ENCODE results near the gene LMNB1.

DNA sequence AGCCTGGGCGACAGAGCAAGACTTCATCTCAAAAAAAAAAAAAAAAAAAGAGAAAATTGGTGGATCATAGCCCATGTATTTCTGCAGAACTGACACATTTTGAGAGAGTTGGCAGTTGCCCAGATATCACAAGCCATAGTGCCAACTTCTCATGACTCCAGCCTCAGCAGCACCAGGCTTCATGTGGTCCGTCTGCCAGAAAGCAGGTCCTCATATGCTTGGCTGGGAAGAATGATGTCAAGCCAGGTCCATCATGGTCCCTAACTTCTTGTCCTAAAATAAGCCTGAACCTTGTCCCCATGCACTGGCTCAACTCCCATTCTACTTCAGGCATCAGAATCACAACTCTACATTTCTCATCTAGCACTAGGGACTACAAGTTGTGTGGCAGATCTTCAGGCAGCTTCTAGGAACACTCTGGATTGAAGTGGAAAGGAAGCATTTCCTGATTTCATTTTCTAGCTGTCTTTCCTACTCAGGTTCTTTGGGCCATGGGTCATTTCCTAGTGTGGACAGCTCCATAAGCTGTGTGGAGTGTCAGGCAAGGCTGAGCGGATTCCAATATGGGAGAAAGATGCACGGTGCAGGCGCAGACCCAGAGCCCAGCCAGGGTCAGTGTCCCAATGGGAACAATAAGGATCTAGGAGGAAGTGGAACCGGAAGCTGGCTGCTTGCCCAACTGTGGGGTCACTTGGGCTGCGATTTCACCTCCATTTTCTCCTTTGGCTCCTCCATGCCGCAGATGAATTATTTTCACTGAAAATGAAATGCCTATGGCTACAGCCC is 90.1 kb downstream of the LMNB1 start:
- TF ChIP-seq, protein P1, sequence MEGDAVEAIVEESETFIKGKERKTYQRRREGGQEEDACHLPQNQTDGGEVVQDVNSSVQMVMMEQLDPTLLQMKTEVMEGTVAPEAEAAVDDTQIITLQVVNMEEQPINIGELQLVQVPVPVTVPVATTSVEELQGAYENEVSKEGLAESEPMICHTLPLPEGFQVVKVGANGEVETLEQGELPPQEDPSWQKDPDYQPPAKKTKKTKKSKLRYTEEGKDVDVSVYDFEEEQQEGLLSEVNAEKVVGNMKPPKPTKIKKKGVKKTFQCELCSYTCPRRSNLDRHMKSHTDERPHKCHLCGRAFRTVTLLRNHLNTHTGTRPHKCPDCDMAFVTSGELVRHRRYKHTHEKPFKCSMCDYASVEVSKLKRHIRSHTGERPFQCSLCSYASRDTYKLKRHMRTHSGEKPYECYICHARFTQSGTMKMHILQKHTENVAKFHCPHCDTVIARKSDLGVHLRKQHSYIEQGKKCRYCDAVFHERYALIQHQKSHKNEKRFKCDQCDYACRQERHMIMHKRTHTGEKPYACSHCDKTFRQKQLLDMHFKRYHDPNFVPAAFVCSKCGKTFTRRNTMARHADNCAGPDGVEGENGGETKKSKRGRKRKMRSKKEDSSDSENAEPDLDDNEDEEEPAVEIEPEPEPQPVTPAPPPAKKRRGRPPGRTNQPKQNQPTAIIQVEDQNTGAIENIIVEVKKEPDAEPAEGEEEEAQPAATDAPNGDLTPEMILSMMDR (IDR thresholded peaks at IDR 0.05) = no peak
- TF ChIP-seq POLR2AphosphoS5 (IDR thresholded peaks at IDR 0.05) = no peak
- no peak for TF ChIP-seq POLR2A (IDR thresholded peaks at IDR 0.05)
